Activated CD4-positive, alpha-beta T cell treated with anti-CD3 and anti-CD28 coated beads, Interleukin-2, amount 50 U/mL, for 1 hour (primary cell): ENCODE results near the gene OR5D13.

ENCODE experiments used
- DNase-seq: peaks from one replicate; pipeline ENCODE4 v3.0.0-alpha.2; 2020

OR5D13 gene

GRCh38 chr11:55773138-55773537 is at the start of gene OR5D13:
OR5D13 (plus strand) TSS chr11:55773438; CDS start chr11:55773438, 0 bp downstream.
- no peak for DNase-seq

GRCh38 chr11:55726715-55727324 is 46.4 kb upstream of the OR5D13 start:
- no peak for DNase-seq

- DNase-seq, result no peak
Observed at GRCh38 chr11:55732936-55733335, 40.3 kb upstream of the OR5D13 start.

- no peak for DNase-seq
Observed at GRCh38 chr11:55791606-55792005, 18.4 kb downstream of the OR5D13 start.

GRCh38 chr11:55793321-55793720 is 20.1 kb downstream of the OR5D13 start:
- DNase-seq, result no peak

- DNase-seq, result no peak
Observed at GRCh38 chr11:55795256-55795655, 22.0 kb downstream of the OR5D13 start, which contains the start of gene OR5D14. OR5D14 (plus strand) TSS chr11:55795556; CDS start chr11:55795556, 0 bp downstream.

GRCh38 chr11:55806248-55806647 is 33.0 kb downstream of the OR5D13 start:
- no peak for DNase-seq

GRCh38 chr11:55811067-55811466 is 37.8 kb downstream of the OR5D13 start, which contains the start of gene OR5L1:
OR5L1 (plus strand) TSS chr11:55811367; CDS start chr11:55811467, 100 bp downstream.
- DNase-seq, result no peak

- DNase-seq, result no peak
Observed at GRCh38 chr11:55819330-55819729, 46.1 kb downstream of the OR5D13 start, which contains the start of gene OR5D18. OR5D18 (plus strand) TSS chr11:55819630; CDS start chr11:55819630, 0 bp downstream.
